Measurements from ENCODE around the gene BMP3. TPM values are rescaled to one million over a fixed set of nuclear protein-coding genes. Genes with fewer than 3 reads are reported as not detected.

The BMP3 gene
- polyA plus RNA-seq, 1 donor = 7.6 TPM

DNA sequence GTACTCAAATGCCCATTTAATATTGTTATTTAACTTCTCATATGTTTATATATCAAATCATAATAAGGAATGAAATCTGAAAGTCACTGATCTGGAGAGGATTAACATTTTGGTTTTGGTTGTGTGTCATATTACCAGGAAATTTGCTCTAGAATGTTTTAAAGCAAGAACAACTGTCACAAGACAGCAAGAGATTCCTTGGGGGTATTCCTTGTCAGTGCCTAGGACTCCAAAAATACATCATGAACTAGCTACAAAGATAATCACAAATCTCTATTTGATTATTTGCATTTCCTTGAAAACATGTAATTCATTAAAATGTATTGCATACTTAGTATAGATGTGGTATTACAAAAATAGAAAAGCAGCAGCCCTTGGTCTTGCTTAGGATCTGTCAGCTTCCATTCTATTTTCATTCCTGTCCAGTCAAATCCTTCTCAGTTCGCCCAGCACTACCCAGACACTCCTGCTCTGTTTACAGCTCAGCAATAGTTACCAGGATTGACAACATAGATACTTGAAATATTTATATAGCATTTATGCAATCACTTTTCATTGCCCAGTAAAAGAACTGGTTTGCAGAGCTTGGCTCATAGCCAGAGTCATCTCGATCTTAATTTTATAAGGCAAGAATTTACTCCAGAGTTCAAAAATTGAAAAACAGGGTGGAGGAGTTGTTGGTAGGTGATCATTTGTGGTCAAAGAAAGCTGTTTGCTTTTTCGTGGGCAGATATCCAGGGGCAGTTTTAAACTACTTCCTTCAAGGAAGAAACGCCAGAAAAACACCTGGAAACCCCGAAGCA, 9.2 kb upstream of the BMP3 start:
- Histone ChIP-seq H3K36me3 (ENCODE audit: control insufficient read depth, insufficient read depth, low read length) (no peaks in the 10 kb centered on the region), H3K9me3 (ENCODE audit: control insufficient read depth, low read depth, low read length) (no peaks in the 10 kb centered on the region), H3K4me3 (ENCODE audit: low read length) (no peak overlapping the region), H3K27ac (ENCODE audit: low read length) (peak overlapping the region; percentile 72), H3K4me1 (ENCODE audit: control insufficient read depth, insufficient read depth, low read length) (peaks cover 20% of the 10 kb centered on the region), H3K27me3 (ENCODE audit: control insufficient read depth, insufficient read depth, low read length) (no peaks in the 10 kb centered on the region)
- 10% methylated on average over 2 of the region's 5 CpGs for whole genome bisulfite sequencing (ENCODE audit: insufficient coverage, low lambda C conversion rate)
- DNase-seq = peak; percentile 64 to 82

- WGBS (ENCODE audit: insufficient coverage, low lambda C conversion rate) = 60% methylated on average over 1 of the region's 1 CpG
- Histone ChIP-seq H3K27me3 (ENCODE audit: control insufficient read depth, insufficient read depth, low read length) (no peaks in the 10 kb centered on the region), H3K9me3 (ENCODE audit: control insufficient read depth, low read depth, low read length) (no peaks in the 10 kb centered on the region), H3K36me3 (ENCODE audit: control insufficient read depth, insufficient read depth, low read length) (no peaks in the 10 kb centered on the region), H3K4me1 (ENCODE audit: control insufficient read depth, insufficient read depth, low read length) (peaks cover 20% of the 10 kb centered on the region), H3K27ac (ENCODE audit: low read length) (peak overlapping the region; percentile 72), H3K4me3 (ENCODE audit: low read length) (no peak overlapping the region)
- no peak for DNase-seq
Observed at GRCh38 chr4:81021981-81022380, 8.5 kb upstream of the BMP3 start.

DNA sequence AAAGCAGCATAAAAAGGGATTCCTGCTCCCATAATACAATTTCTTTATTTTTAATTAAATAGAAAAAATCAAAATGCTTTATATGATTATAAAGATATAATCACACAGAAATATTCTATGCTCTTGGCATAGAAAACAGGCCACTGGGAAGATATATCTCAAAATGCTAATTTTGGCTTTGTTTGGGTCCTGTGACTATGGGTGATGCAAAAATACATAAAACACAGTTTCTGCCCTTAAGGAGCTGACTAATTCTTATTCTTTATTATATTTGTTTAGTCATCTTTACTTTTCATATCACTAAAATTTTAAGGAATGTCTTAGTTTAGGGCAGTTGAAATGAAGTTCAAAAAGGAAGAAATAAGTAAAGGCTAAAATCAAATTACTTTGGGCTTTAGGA, 7.0 kb upstream of the BMP3 start:
- H3K36me3 ChIP-seq (ENCODE audit: control insufficient read depth, insufficient read depth, low read length) = no peaks in the 10 kb centered on the region
- H3K9me3 ChIP-seq (ENCODE audit: control insufficient read depth, low read depth, low read length) = no peaks in the 10 kb centered on the region
- no peak for DNase-seq
- H3K27ac ChIP-seq (ENCODE audit: low read length) = no peak overlapping the region
- H3K27me3 ChIP-seq (ENCODE audit: control insufficient read depth, insufficient read depth, low read length) = no peaks in the 10 kb centered on the region
- H3K4me3 ChIP-seq (ENCODE audit: low read length) = no peak overlapping the region
- peaks cover 20% of the 10 kb centered on the region for H3K4me1 ChIP-seq (ENCODE audit: control insufficient read depth, insufficient read depth, low read length)

- no peaks in the 10 kb centered on the region for H3K36me3 ChIP-seq (ENCODE audit: control insufficient read depth, insufficient read depth, low read length)
- H3K27ac ChIP-seq (ENCODE audit: low read length) = peak overlapping the region; percentile 62
- DNase-seq = peak in 1 of 2 donors; percentile 74
- peak overlapping the region; percentile 73 for H3K4me3 ChIP-seq (ENCODE audit: low read length)
- peaks cover 15% of the 10 kb centered on the region for H3K4me1 ChIP-seq (ENCODE audit: control insufficient read depth, insufficient read depth, low read length)
- H3K27me3 ChIP-seq (ENCODE audit: control insufficient read depth, insufficient read depth, low read length) = peaks cover 18% of the 10 kb centered on the region
- WGBS (ENCODE audit: insufficient coverage, low lambda C conversion rate) = no CpG with 5 or more reads among the region's 77 CpGs
- H3K9me3 ChIP-seq (ENCODE audit: control insufficient read depth, low read depth, low read length) = no peaks in the 10 kb centered on the region
Observed at GRCh38 chr4:81030981-81031791, 678 bp downstream of the BMP3 start.

DNA sequence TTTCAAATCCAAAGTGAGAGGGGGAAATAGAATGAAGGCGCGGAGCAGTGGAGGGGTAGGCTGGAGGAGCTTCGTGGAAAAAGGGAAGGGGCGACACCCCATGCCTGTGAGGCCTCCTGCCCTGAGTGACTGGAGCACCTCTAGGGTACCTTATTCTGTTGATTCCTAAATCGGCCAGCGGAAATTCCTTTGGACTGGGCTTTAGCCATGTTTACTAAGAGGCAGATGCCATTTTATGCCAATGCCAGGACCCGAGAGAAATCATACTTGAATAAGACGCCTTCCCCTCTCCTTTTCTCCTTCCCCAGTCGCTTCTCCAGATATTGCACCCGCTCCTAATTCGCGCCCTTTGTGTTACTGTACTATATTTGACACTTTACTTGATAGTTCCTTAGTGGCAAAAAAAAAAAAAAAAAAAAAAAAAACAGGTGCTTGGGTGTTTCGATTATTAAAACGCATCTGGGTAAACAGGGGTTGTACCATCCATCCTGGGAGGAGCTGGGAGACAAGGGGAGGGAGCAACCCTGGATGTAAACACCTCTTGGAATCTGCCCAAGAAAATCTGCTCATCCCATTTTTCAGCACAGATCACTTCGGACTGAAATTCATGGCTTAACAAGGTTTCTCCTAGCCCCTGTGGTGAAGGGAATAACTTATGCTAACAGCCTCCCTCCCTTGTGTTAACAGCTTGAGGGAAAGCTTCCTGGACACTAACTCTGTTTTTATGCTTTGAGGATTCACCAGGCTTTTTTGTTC, 1.5 kb downstream of the BMP3 start:
- peak in 1 of 2 donors; percentile 27 for DNase-seq
- no peaks in the 10 kb centered on the region for H3K9me3 ChIP-seq (ENCODE audit: control insufficient read depth, low read depth, low read length)
- H3K4me1 ChIP-seq (ENCODE audit: control insufficient read depth, insufficient read depth, low read length) = peaks cover 15% of the 10 kb centered on the region
- peak overlapping the region; percentile 73 for H3K4me3 ChIP-seq (ENCODE audit: low read length)
- peak overlapping the region; percentile 62 for H3K27ac ChIP-seq (ENCODE audit: low read length)
- no peaks in the 10 kb centered on the region for H3K36me3 ChIP-seq (ENCODE audit: control insufficient read depth, insufficient read depth, low read length)
- H3K27me3 ChIP-seq (ENCODE audit: control insufficient read depth, insufficient read depth, low read length) = peaks cover 18% of the 10 kb centered on the region
- WGBS (ENCODE audit: insufficient coverage, low lambda C conversion rate) = 0% methylated on average over 3 of the region's 15 CpGs

DNA sequence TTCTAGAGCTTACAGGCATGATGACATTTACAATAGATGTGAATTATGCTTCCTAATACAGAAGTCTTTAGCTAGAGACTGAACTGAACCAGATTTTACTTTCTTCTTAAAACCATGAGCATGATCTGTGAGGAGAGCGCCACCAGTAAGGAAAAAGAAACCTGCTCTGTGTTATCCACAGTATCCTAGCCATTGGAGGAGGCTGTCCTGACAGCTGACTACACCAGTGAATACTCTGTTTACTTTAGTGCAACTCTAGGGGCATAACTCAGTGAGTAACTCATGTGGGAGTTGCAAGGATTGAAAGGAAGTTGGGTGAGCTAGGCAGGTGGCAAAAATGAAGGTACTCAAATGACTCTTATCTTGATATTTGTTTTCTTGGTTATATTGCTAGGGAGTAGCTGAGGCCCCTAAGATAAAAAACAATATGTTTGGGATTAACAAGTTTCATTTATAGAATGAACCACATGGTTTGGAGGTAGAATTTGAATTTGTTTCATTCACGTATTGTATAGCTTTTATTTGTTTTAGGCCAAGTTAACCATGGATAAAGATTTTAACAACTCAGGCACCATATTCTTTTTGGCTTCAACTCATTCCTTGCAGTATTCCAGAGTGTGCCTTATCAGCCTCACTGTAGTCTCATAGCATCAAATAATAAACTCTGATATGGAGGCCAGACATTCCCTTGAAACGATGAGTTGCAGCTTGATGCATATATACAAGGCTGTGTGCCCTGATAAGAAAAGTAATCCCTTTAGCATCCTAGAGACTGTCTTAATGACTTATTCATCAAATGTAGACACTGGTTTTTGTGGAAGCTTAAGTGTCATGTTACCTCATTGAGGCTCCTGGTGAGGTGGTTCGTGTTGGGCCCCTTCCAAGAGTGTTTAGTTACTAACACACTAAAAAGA, 2.5 kb downstream of the BMP3 start:
- Histone ChIP-seq H3K27ac (ENCODE audit: low read length) (peak overlapping the region; percentile 40), H3K9me3 (ENCODE audit: control insufficient read depth, low read depth, low read length) (no peaks in the 10 kb centered on the region), H3K4me1 (ENCODE audit: control insufficient read depth, insufficient read depth, low read length) (peaks cover 15% of the 10 kb centered on the region), H3K36me3 (ENCODE audit: control insufficient read depth, insufficient read depth, low read length) (no peaks in the 10 kb centered on the region), H3K4me3 (ENCODE audit: low read length) (peak overlapping the region; percentile 8), H3K27me3 (ENCODE audit: control insufficient read depth, insufficient read depth, low read length) (peaks cover 18% of the 10 kb centered on the region)
- DNase-seq = peak in 1 of 2 donors; percentile 55
- 20% methylated on average over 1 of the region's 4 CpGs for WGBS (ENCODE audit: insufficient coverage, low lambda C conversion rate)

GRCh38 chr4:81038636-81039350, 8.3 kb downstream of the BMP3 start:
- Histone ChIP-seq H3K27ac (ENCODE audit: low read length) (no peak overlapping the region), H3K9me3 (ENCODE audit: control insufficient read depth, low read depth, low read length) (no peaks in the 10 kb centered on the region), H3K4me1 (ENCODE audit: control insufficient read depth, insufficient read depth, low read length) (peaks cover 9% of the 10 kb centered on the region), H3K4me3 (ENCODE audit: low read length) (no peak overlapping the region), H3K27me3 (ENCODE audit: control insufficient read depth, insufficient read depth, low read length) (no peaks in the 10 kb centered on the region), H3K36me3 (ENCODE audit: control insufficient read depth, insufficient read depth, low read length) (no peaks in the 10 kb centered on the region)
- WGBS (ENCODE audit: insufficient coverage, low lambda C conversion rate) = no CpG with 5 or more reads among the region's 1 CpG
- no peak for DNase-seq

GRCh38 chr4:81039351-81039972, 9.0 kb downstream of the BMP3 start:
- Histone ChIP-seq H3K4me1 (ENCODE audit: control insufficient read depth, insufficient read depth, low read length) (peaks cover 9% of the 10 kb centered on the region), H3K36me3 (ENCODE audit: control insufficient read depth, insufficient read depth, low read length) (no peaks in the 10 kb centered on the region), H3K27ac (ENCODE audit: low read length) (peak overlapping the region; percentile 11), H3K4me3 (ENCODE audit: low read length) (no peak overlapping the region), H3K27me3 (ENCODE audit: control insufficient read depth, insufficient read depth, low read length) (no peaks in the 10 kb centered on the region), H3K9me3 (ENCODE audit: control insufficient read depth, low read depth, low read length) (no peaks in the 10 kb centered on the region)
- peak; percentile 15 to 42 for DNase-seq
- WGBS (ENCODE audit: insufficient coverage, low lambda C conversion rate) = 50% methylated on average over 2 of the region's 4 CpGs
